Activated naive CD8-positive, alpha-beta T cell treated with anti-CD3 and anti-CD28 coated beads for 36 hours (primary cell): Measurements from ENCODE around the gene PWWP3B. TPM values are rescaled to one million over a fixed set of nuclear protein-coding genes. Genes with fewer than 3 reads are reported as not detected.
"Not testable (repeated sequence)": the region's sequence is repeated elsewhere in the genome, so short reads cannot be mapped to it uniquely, and the experiment has no call there.

ENCODE experiments used
- DNase-seq: peaks from one replicate; pipeline ENCODE4 v3.0.0; 2021
- H3K27ac Mint-ChIP-seq: one replicate; pipeline ENCODE4 v1.8.0; 2022; ENCODE audit warnings: mild to moderate bottlenecking, moderate library complexity, mixed read lengths
- H3K27me3 Mint-ChIP-seq: one replicate; pipeline ENCODE4 v1.8.0; 2022; ENCODE audit warnings: mild to moderate bottlenecking, mixed read lengths
- H3K36me3 Mint-ChIP-seq: one replicate; pipeline ENCODE4 v1.8.0; 2021; ENCODE audit warnings: mild to moderate bottlenecking, mixed read lengths
- H3K4me1 Mint-ChIP-seq: one replicate; pipeline ENCODE4 v1.8.0; 2021; ENCODE audit warnings: mixed read lengths
- H3K4me3 Mint-ChIP-seq: one replicate; pipeline ENCODE4 v1.8.0; 2022; ENCODE audit warnings: mild to moderate bottlenecking, moderate library complexity, mixed read lengths
- H3K9me3 Mint-ChIP-seq: one replicate; pipeline ENCODE4 v1.8.0; 2022; ENCODE audit warnings: mixed read lengths
- total RNA-seq, 2 experiments: library from RNA; stranded (reverse); gene quantifications; one replicate each; pipeline ENCODE4 v1.2.3, GENCODE V29; 2021

PWWP3B gene
- not detected for total RNA-seq

GRCh38 chrX:106168107-106168506 is at the start of gene PWWP3B:
Gene PWWP3B, plus strand, starts transcription at chrX:106168305. Its CDS starts 37,128 bp downstream, at chrX:106205433.
- H3K36me3 Mint-ChIP-seq, result no peaks in the 10 kb centered on the region
- H3K4me1 Mint-ChIP-seq, result no peaks in the 10 kb centered on the region
- no peak within 1 kb of the TSS for H3K27ac Mint-ChIP-seq
- no peak for DNase-seq
- no peaks in the 10 kb centered on the region for H3K9me3 Mint-ChIP-seq
- H3K4me3 Mint-ChIP-seq, result no peak within 1 kb of the TSS
- no peaks in the 10 kb centered on the region for H3K27me3 Mint-ChIP-seq

DNA sequence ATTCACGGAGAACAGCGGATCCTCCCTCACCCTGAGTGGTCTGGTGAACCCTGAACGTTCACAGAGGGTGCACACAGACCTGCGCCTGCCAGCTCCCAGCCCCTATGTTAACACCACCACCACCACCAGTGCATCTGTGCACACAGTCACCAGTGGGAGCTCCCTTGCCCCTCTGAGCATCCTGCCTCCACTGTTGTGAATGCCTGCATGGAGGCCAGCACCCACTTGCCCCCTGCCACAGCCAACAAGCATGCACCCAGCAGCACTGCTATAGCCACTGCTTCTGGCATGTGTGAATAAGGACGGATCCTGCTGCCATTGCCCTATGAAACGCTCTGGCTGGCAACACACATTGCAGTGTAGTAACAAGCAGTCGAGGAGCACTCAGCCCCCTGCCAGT is 29.1 kb upstream of the PWWP3B start:
- H3K9me3 Mint-ChIP-seq, result peaks cover 6% of the 10 kb centered on the region
- no peaks in the 10 kb centered on the region for H3K27me3 Mint-ChIP-seq
- no peak for DNase-seq
- no peaks in the 10 kb centered on the region for H3K36me3 Mint-ChIP-seq
- H3K4me3 Mint-ChIP-seq, result no peak overlapping the region
- no peak overlapping the region for H3K27ac Mint-ChIP-seq
- no peaks in the 10 kb centered on the region for H3K4me1 Mint-ChIP-seq

GRCh38 chrX:106144755-106145639 is 23.1 kb upstream of the PWWP3B start:
- Mint-ChIP-seq H3K9me3 (peaks cover 6% of the 10 kb centered on the region), H3K4me1 (no peaks in the 10 kb centered on the region), H3K36me3 (no peaks in the 10 kb centered on the region), H3K27me3 (no peaks in the 10 kb centered on the region), H3K4me3 (no peak overlapping the region), H3K27ac (no peak overlapping the region)
- no peak for DNase-seq

DNA sequence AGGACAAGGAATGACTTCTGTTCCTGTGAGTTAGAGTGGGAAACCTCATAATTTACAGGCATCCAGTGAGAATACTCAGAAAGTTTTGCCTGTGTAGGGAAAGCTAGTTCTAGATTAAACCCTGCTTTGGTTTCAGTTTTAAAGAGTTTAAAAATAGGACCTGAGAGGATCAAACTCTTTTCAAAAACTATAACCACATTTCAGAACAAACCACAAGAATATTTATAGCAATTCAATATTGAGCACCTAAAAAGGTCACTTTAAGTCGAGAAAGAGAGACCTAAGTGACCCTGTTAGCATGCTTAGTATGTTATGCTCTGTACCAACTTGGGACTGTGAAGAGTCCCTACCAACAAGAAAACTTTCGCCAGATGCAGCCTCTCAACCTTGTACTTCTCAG is 17.4 kb upstream of the PWWP3B start:
- Mint-ChIP-seq H3K27ac (no peak overlapping the region), H3K9me3 (no peaks in the 10 kb centered on the region), H3K27me3 (no peaks in the 10 kb centered on the region), H3K4me1 (no peaks in the 10 kb centered on the region), H3K36me3 (no peaks in the 10 kb centered on the region), H3K4me3 (no peak overlapping the region)
- no peak for DNase-seq

- H3K9me3 Mint-ChIP-seq, result no peaks in the 10 kb centered on the region
- H3K36me3 Mint-ChIP-seq, result no peaks in the 10 kb centered on the region
- H3K4me1 Mint-ChIP-seq, result no peaks in the 10 kb centered on the region
- no peak overlapping the region for H3K4me3 Mint-ChIP-seq
- no peak for DNase-seq
- H3K27me3 Mint-ChIP-seq, result no peaks in the 10 kb centered on the region
- no peak overlapping the region for H3K27ac Mint-ChIP-seq
Observed at GRCh38 chrX:106159861-106160282, 8.2 kb upstream of the PWWP3B start.

DNA sequence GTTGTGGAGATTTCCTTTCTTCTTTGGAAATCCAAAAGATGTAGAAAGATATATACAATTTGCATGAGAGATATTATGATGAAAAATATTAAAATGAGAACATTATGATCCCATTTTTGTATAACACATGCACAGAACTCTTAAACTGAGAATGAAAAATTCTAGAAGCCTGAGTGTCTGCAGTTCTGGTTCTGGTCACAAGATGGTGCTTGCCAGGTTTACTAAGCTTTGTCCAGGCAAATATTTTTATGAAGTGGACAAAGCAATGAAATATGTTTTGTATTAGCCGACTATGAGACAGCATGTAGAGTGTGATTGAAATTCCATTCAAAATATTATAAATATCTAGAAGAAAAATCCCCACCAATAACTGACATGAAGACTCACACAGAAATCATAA is 2.2 kb downstream of the PWWP3B start:
- DNase-seq, result no peak
- H3K27ac Mint-ChIP-seq, result no peak overlapping the region
- H3K9me3 Mint-ChIP-seq, result no peaks in the 10 kb centered on the region
- H3K4me1 Mint-ChIP-seq, result no peaks in the 10 kb centered on the region
- no peaks in the 10 kb centered on the region for H3K27me3 Mint-ChIP-seq
- no peak overlapping the region for H3K4me3 Mint-ChIP-seq
- H3K36me3 Mint-ChIP-seq, result no peaks in the 10 kb centered on the region

GRCh38 chrX:106171293-106171820 is 3.3 kb downstream of the PWWP3B start:
- no peak overlapping the region for H3K4me3 Mint-ChIP-seq
- DNase-seq, result no peak
- H3K9me3 Mint-ChIP-seq, result no peaks in the 10 kb centered on the region
- H3K36me3 Mint-ChIP-seq, result no peaks in the 10 kb centered on the region
- H3K27ac Mint-ChIP-seq, result no peak overlapping the region
- H3K27me3 Mint-ChIP-seq, result no peaks in the 10 kb centered on the region
- H3K4me1 Mint-ChIP-seq, result no peaks in the 10 kb centered on the region

DNA sequence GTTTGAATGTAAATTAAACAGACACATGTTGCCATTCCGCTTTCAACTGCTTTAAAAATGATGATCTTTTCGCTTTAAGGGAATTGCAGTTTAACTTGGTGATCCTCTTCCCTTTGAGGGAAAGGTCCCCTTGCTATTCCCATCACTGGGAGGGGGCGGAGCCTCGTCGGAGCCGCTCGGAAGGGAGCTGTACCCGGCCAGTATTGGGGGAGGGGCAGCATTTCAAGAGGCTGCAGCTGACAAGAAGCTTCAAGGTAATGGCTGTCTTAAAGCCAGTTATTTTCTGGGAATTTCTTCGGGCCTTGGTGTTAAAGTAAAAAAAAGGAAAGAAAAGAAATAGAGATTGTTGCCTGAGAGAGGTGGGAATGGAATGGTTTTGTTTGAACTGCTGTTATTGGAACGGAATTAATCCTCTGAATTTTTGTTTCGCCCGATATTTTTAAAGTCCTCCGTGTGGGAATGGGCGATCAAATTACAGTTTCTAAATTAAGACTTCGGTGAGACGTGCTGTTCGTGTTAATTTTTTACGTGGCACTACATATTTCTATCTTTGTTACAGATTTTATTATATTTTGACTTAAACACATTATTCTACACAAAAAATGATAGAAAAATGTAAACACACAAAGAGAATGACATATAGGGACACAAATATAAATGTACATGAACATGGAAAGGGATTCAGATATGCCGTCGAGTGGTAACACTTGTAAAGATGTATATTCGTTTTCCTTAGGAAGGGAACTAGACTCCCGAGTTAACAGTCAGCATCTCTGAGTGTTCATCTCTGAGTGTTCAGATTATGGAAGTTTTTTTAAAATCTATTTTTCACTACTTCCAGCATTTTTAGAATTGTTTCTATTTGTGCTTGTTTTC is 9.2 kb downstream of the PWWP3B start:
- Mint-ChIP-seq H3K36me3 (no peaks in the 10 kb centered on the region), H3K27ac (no peak overlapping the region), H3K9me3 (no peaks in the 10 kb centered on the region), H3K4me1 (no peaks in the 10 kb centered on the region), H3K4me3 (no peak overlapping the region), H3K27me3 (no peaks in the 10 kb centered on the region)
- DNase-seq, result no peak

DNA sequence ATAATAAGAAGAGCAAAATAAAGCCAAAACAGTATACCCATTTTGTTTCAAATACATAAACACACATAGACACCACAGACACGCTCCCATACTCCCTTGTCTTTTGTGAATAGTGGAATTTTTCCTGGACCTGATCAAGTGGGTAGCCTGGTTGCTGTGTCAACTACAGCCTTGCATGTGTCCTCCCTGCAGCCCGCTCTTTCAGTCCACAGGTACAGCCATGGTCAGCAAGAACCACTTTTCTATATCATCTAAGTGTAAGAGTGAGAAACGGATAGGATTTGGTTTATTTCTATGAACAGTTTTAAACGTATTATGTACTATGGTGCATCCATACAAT is 9.8 kb downstream of the PWWP3B start:
- H3K27me3 Mint-ChIP-seq, result no peaks in the 10 kb centered on the region
- no peaks in the 10 kb centered on the region for H3K9me3 Mint-ChIP-seq
- no peaks in the 10 kb centered on the region for H3K36me3 Mint-ChIP-seq
- no peaks in the 10 kb centered on the region for H3K4me1 Mint-ChIP-seq
- H3K27ac Mint-ChIP-seq, result no peak overlapping the region
- H3K4me3 Mint-ChIP-seq, result no peak overlapping the region
- DNase-seq, result no peak

- no peaks in the 10 kb centered on the region for H3K4me1 Mint-ChIP-seq
Observed at GRCh38 chrX:106178826-106179225, 10.7 kb downstream of the PWWP3B start.

GRCh38 chrX:106183685-106184084 is 15.6 kb downstream of the PWWP3B start:
- not testable (repeated sequence) for DNase-seq, H3K4me1 Mint-ChIP-seq, H3K36me3 Mint-ChIP-seq, H3K4me3 Mint-ChIP-seq, H3K27me3 Mint-ChIP-seq, H3K27ac Mint-ChIP-seq, H3K9me3 Mint-ChIP-seq

More at GRCh38 chrX:106178826-106179225, 10.7 kb downstream of the PWWP3B start:
- Mint-ChIP-seq H3K36me3 (no peaks in the 10 kb centered on the region), H3K4me3 (no peak overlapping the region), H3K9me3 (no peaks in the 10 kb centered on the region), H3K27me3 (no peaks in the 10 kb centered on the region), H3K27ac (no peak overlapping the region)
- DNase-seq, result no peak

DNA sequence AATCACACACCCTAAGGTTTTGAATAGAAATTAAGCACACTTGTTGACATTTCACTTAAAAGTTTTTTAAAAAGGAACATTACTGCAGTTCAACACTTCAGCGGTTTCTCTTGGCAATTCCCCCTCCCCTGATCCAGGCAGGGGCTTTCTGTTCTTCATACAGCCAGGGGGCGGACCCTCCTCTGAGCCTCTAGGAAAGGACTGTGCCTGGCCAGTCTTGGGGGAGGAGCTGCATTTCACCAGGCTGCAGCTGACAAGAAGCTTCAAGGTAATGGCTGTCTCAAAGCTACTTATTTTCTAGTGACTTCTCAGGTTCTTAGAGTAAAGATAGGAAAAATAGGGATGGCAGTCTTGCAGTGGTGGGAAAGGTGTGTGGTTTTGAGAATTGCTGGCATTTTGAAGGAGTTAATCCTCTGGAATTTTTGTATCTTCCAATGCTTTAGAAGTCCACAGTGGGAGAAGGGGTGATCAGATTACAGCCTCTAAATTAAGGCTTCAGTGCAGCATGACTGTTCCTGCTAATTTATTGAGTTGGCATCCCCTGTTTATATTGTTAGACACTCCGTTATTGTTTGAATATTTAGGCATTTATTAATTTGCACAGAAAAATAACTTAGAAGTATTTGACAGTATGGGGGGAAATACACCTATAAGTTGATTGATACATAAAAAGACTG is 33.5 kb downstream of the PWWP3B start:
- Mint-ChIP-seq H3K27me3 (no peaks in the 10 kb centered on the region), H3K36me3 (no peaks in the 10 kb centered on the region), H3K9me3 (peaks cover 2% of the 10 kb centered on the region), H3K4me1 (no peaks in the 10 kb centered on the region), H3K27ac (no peak overlapping the region), H3K4me3 (no peak overlapping the region)
- DNase-seq, result no peak

DNA sequence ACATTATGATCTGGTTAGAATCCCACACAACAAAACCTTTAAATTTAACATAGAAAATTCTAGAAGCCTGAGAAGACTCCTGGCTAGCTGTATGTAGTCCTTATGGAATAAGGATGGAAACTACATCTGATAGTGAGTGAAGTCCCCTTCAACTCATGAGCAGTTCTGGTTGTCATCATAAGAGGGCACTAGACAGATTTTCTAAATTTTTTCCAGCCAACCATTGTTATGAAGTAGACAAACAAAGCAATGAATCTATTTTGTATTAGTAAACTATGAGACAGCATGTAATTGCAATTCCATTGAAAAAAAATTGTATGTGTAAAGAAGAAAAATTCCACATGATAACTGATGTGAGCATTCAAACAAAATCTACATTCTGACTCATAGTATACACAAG is 35.2 kb downstream of the PWWP3B start:
- H3K4me3 Mint-ChIP-seq, result no peak overlapping the region
- no peak overlapping the region for H3K27ac Mint-ChIP-seq
- H3K36me3 Mint-ChIP-seq, result no peaks in the 10 kb centered on the region
- no peaks in the 10 kb centered on the region for H3K4me1 Mint-ChIP-seq
- peaks cover 2% of the 10 kb centered on the region for H3K9me3 Mint-ChIP-seq
- H3K27me3 Mint-ChIP-seq, result no peaks in the 10 kb centered on the region
- no peak for DNase-seq

GRCh38 chrX:106208154-106208553 is 40.0 kb downstream of the PWWP3B start:
- no peaks in the 10 kb centered on the region for H3K36me3 Mint-ChIP-seq
- no peaks in the 10 kb centered on the region for H3K27me3 Mint-ChIP-seq
- no peaks in the 10 kb centered on the region for H3K4me1 Mint-ChIP-seq
- peaks cover 2% of the 10 kb centered on the region for H3K9me3 Mint-ChIP-seq
- no peak for DNase-seq
- H3K4me3 Mint-ChIP-seq, result no peak overlapping the region
- H3K27ac Mint-ChIP-seq, result no peak overlapping the region
